Pulmonary artery endothelial cell (primary cell): Measurements from ENCODE around the gene WIPF2. TPM values are rescaled to one million over a fixed set of nuclear protein-coding genes. Genes with fewer than 3 reads are reported as not detected.

Source experiments
- DNase-seq: peaks from one replicate; pipeline ENCODE4 v3.0.0-alpha.2; 2011; ENCODE audit warnings: low read depth, low spot score
- total RNA-seq: library from RNA; depleted of rRNA; stranded (reverse); fragments of >200 nt; gene quantifications from 2 replicates; pipeline ENCODE4 v1.2.3, GENCODE V29; 2014

Gene WIPF2
- total RNA-seq, 1 donor from 2014 or later, result 6.3 TPM

GRCh38 chr17:40326014-40326831 is 107.1 kb downstream of the WIPF2 start:
- no peak for DNase-seq

- no peak for DNase-seq
These were observed 107.7 kb downstream of the WIPF2 start for GRCh38 chr17:40326832-40327199.

DNA sequence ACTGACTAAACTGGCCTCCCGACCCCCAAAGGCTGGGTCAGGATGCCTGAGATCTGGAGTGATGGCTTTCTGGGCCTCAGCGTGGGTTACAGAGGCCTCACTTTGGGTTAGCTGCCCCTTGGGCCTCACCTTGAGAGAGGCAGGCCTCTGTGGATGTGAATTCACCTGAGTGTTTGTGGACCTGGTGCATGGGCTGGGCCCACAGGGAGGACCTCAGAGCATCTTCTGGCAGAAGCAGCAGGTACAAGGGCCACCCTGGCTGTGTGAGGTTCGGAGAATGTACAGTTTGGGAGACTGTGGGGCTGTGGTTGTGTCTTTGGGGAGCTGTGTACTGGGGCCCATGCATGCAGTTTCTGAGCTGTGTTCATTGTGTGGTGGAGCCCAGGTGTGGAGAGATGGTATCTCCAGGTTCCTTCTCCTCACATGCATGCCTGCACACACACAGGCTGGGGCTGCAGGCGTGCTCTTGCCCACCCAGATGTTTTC is 108.2 kb downstream of the WIPF2 start:
- DNase-seq, result no peak

DNA sequence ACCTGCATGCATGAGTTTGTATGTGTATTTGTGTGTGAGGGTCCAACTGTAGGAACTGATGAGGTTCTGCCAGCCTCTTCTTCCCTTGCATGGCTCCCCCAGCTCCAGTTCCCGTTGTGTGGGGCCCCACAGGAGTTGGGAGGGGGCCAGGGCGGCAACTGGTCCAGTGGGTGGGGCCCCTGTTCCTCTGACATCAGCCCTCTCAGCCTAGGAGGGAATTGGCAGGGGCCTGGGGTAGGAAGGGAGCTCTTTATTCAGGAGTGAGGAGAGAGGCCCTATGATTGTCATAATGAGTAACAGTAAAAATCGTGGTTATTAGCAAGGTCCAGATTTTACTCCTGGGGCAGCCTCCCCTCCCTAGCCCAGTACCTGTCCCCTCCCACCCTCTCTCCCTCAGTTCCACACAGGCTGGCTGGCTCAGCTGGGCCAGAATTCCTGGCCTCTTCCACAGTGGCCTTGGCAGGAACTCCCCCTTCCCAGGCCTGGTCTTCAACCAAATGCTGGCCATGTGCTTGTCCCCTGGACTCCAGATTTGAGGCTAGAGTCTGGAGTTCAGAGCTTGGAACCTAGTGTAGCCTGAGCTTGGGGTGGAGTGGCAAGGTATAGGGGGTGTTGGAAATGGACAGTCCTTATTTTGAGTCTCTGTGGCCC is 108.8 kb downstream of the WIPF2 start:
- no peak for DNase-seq

GRCh38 chr17:40328386-40328766 is 109.3 kb downstream of the WIPF2 start:
- DNase-seq, result no peak

DNA sequence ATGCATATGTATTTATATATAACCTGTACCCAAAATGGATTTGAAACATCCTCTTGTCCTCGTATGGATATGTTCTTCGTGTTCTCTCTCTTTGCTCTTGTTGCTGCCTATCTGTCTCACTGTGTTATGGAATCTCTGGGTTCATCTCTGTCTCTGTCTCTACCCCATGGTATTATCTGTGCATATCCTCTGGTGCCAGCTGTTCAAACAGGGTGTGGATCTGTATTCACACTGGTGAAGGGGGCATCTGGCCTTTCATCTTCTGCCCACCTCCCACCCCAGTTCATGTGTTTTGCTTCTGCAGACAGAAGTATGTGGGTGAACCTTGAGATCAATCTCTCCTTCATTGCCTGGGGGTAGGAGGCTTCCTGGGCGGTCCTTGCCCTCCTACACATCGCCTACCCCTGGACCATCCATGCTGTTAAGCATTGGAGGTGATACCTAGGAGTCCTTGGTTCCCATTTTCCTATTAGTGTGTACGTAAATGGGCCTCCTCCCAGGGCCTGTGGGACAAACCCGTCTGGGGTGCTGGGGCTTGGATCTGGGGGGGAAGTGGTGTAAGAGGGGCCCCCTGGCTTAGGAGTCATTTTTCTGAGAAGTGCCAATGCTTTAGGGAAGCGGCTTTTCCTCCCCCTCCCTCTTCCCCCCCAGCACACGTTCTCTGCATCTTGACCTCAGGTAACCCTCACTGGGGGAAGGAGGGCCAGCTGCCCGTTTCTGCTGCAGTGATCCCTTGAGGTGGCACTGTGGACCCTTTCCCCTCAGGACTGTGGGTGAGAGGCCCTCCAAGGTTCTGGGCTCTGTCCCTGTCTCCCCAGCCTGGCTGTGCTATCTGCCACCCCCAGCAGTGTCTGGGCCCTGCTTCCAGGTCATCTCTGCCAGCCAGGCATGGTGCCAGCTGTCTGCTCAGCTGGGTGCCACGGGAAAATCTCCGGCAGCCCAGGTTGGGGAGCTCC is 111.0 kb downstream of the WIPF2 start:
- no peak for DNase-seq

DNA sequence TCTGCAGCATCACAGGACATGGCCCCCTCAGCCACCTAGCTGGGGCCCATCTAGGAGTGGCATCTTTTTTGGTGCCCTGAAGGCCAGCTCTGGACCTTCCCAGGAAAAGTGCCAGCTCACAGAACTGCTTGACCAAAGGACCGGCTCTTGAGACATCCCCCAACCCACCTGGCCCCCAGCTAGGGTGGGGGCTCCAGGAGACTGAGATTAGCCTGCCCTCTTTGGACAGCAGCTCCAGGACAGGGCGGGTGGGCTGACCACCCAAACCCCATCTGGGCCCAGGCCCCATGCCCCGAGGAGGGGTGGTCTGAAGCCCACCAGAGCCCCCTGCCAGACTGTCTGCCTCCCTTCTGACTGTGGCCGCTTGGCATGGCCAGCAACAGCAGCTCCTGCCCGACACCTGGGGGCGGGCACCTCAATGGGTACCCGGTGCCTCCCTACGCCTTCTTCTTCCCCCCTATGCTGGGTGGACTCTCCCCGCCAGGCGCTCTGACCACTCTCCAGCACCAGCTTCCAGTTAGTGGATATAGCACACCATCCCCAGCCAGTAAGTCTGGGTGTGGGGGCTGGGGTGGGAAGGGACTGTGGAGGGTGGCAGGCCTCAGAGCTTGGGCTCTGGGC is 111.9 kb downstream of the WIPF2 start:
- DNase-seq, result no peak

GRCh38 chr17:40331743-40332641 is 112.9 kb downstream of the WIPF2 start:
- DNase-seq, result no peak

Other genes starting within 250 kb of the WIPF2 start
- gene PSMD3, start 238.5 kb upstream of the WIPF2 start, total RNA-seq, result 138 and 151 TPM in 2 replicates
- 0.92 and 1.8 TPM in 2 replicates for gene CSF3, start 203.9 kb upstream of the WIPF2 start, total RNA-seq
- gene MED24, start 164.9 kb upstream of the WIPF2 start, total RNA-seq, result 38.7 and 71.2 TPM in 2 replicates
- 14.2 and 26.4 TPM in 2 replicates for gene THRA, start 156.3 kb upstream of the WIPF2 start, total RNA-seq
- gene NR1D1, start 118.7 kb upstream of the WIPF2 start, total RNA-seq, result 0.73 and 0.78 TPM in 2 replicates
- 29.9 and 43.4 TPM in 2 replicates for gene MSL1, start 97.3 kb upstream of the WIPF2 start, total RNA-seq
- gene CASC3, start 78.8 kb upstream of the WIPF2 start, total RNA-seq, result 23.8 and 28.7 TPM in 2 replicates
- gene RAPGEFL1, start 41.8 kb upstream of the WIPF2 start, total RNA-seq, result 0.46 and 0.99 TPM in 2 replicates
- 25.5 and 41.3 TPM in 2 replicates for gene CDC6, start 68.6 kb downstream of the WIPF2 start, total RNA-seq
- 8.7 and 9.2 TPM in 2 replicates for gene RARA, start 89.9 kb downstream of the WIPF2 start, total RNA-seq
- gene GJD3, start 145.4 kb downstream of the WIPF2 start, total RNA-seq, result 0.20 and 0.35 TPM in 2 replicates
- 59.6 and 141 TPM in 2 replicates for gene TOP2A, start 198.6 kb downstream of the WIPF2 start, total RNA-seq
- 120 and 138 TPM in 2 replicates for gene IGFBP4, start 224.1 kb downstream of the WIPF2 start, total RNA-seq